Natural killer cell treated with Interleukin-12 subunit alpha and Interleukin-12 subunit beta and Interleukin-15 and Interleukin-18, amount 100 ng/mL, for 72 hours (primary cell): ENCODE results near the gene ICOSLG. TPM values are rescaled to one million over a fixed set of nuclear protein-coding genes. Genes with fewer than 3 reads are reported as not detected.
"Not testable (repeated sequence)": the region's sequence is repeated elsewhere in the genome, so short reads cannot be mapped to it uniquely, and the experiment has no call there.

Source experiments
- ATAC-seq, 2 donors: fragments of 150-1000 bp; cut with Tn5 transposase in 1 of 2; sonication (Bioruptor Pico), chemical (Tn5 transposase) in 1 of 2; 2 replicates each; pipeline ENCODE4 v1.10.0; 2021
- DNase-seq: peaks from one replicate; pipeline ENCODE4 v3.0.0; 2022; ENCODE audit warnings: low spot score
- H3K27ac Mint-ChIP-seq, 2 donors: 1 replicate in 1 of 2; 2 replicates in 1 of 2; pipeline ENCODE4 v1.8.0; 2022; ENCODE audit warnings: mixed read lengths in 2 of 2, mild to moderate bottlenecking in 1 of 2, moderate library complexity in 1 of 2
- H3K27me3 Mint-ChIP-seq, 2 donors: 1 replicate in 1 of 2; 2 replicates in 1 of 2; pipeline ENCODE4 v1.8.0; 2022; ENCODE audit warnings: mixed read lengths in 2 of 2
- H3K36me3 Mint-ChIP-seq: one replicate; pipeline ENCODE4 v1.8.0; 2022; ENCODE audit warnings: mixed read lengths
- H3K4me1 Mint-ChIP-seq, 2 donors: 1 replicate in 1 of 2; 2 replicates in 1 of 2; pipeline ENCODE4 v1.8.0; 2022; ENCODE audit warnings: low read depth in 2 of 2, mixed read lengths in 2 of 2, mild to moderate bottlenecking in 1 of 2
- H3K4me3 Mint-ChIP-seq: one replicate; pipeline ENCODE4 v1.8.0; 2022; ENCODE audit warnings: mixed read lengths
- H3K9me3 Mint-ChIP-seq: 2 replicates; pipeline ENCODE4 v1.8.0; 2022; ENCODE audit warnings: mixed read lengths
- total RNA-seq, 2 donors: library from RNA; stranded (reverse); gene quantifications; one replicate each; pipeline ENCODE4 v1.2.3, GENCODE V29; 2022

The ICOSLG gene
- total RNA-seq, 2 donors from 2014 or later, result 0.24 to 0.56 TPM

DNA sequence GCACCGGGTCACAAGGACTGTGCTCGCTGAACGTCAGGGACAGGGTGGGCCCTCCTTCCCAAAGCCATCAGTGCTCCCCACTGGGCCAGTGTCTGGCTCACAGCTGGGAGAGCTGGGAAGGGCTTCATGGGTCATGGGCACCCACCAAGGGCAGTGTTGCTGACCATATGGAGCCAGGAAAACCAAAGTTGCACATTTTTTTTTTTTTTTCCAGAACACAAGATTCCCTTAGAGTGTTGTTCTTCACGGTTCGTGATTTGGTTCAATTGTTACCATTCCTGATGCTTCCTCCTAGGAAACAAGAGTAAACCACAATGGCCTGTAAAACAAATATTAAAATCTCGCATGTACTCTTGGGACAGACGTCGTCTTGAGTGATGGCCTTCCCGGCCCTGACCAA lies 45.9 kb downstream of the ICOSLG start:
- not testable (repeated sequence) for H3K4me3 Mint-ChIP-seq, H3K36me3 Mint-ChIP-seq

DNA sequence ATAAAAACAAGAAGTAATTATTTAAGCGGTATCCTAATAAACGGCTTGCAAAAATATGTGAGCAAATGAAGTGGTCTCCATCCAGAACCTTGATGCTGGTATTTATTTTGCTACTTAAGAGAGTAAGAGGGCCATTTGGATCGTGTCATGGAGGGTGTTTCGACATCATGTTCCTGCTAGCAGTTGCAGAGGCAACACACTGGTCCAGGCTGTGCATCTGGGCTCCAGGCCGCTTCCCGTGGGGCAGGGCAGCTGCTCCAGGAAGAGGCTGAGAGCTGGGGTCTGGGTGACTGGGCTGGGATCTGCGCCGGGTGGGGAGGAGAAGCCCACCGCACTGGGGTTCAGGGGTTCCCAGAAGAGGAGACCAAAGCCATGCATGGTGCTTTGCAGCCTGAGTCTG lies 46.3 kb downstream of the ICOSLG start:
- H3K36me3 Mint-ChIP-seq, H3K4me3 Mint-ChIP-seq, H3K27ac Mint-ChIP-seq, ATAC-seq, DNase-seq, H3K4me1 Mint-ChIP-seq, H3K27me3 Mint-ChIP-seq, H3K9me3 Mint-ChIP-seq: not testable (repeated sequence)

More for the DNA sequence above, 45.9 kb downstream of the ICOSLG start:
- H3K9me3 Mint-ChIP-seq, DNase-seq, ATAC-seq, H3K27me3 Mint-ChIP-seq, H3K27ac Mint-ChIP-seq, H3K4me1 Mint-ChIP-seq: not testable (repeated sequence)

GRCh38 chr21:44193108-44193507 lies 47.6 kb downstream of the ICOSLG start:
- not testable (repeated sequence) for DNase-seq, H3K4me3 Mint-ChIP-seq, ATAC-seq, H3K4me1 Mint-ChIP-seq, H3K27me3 Mint-ChIP-seq, H3K27ac Mint-ChIP-seq, H3K9me3 Mint-ChIP-seq, H3K36me3 Mint-ChIP-seq

GRCh38 chr21:44190349-44191271 lies 50.1 kb downstream of the ICOSLG start:
- H3K27ac Mint-ChIP-seq, result not testable (repeated sequence)

DNA sequence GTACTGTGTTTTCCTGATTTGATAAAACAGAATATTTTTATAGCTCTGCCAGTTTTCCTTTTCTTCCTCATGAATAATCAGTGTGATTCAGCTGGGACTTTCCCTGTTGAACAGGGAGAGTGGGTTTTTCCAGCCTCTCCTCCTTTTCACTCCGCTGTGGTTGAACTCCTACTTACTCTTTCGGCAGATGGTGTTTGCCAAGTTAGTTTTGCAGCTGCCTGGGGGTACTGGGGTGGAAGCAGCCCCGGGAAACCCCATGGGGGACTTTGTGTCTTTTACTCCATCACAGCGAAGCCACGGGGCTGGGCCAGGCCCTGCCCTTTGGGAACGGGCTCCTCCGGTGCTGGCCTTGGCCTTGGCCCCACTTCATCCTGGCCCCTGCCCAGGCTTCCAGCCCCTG lies 55.9 kb downstream of the ICOSLG start:
- H3K27me3 Mint-ChIP-seq, H3K4me1 Mint-ChIP-seq, H3K4me3 Mint-ChIP-seq, DNase-seq, H3K36me3 Mint-ChIP-seq, ATAC-seq, H3K9me3 Mint-ChIP-seq, H3K27ac Mint-ChIP-seq: not testable (repeated sequence)

More at GRCh38 chr21:44190349-44191271, 50.1 kb downstream of the ICOSLG start:
- H3K4me3 Mint-ChIP-seq, DNase-seq, ATAC-seq, H3K4me1 Mint-ChIP-seq, H3K36me3 Mint-ChIP-seq, H3K27me3 Mint-ChIP-seq, H3K9me3 Mint-ChIP-seq: not testable (repeated sequence)

GRCh38 chr21:44182202-44182601 lies 58.5 kb downstream of the ICOSLG start:
- not testable (repeated sequence) for H3K27me3 Mint-ChIP-seq, H3K4me3 Mint-ChIP-seq, H3K36me3 Mint-ChIP-seq

DNA sequence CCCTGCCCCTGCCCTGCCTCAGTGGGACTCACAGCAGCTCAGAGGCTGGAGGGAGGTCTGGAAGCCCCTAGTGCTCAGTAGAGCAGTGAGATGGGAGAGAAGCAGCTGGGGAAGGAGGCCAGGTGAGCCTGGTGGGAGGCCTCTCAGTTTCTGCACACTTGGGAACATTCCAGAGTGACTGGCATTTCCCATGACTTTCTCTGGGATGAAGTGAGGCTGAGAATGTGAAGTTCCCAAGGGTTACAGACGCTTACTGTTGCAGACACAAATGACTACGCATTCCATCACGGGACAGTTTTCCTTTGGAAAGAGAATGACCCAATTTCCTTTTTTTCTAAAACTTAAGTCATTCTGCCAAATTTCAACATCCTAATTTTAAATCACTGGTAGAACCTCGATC lies 59.2 kb downstream of the ICOSLG start:
- not testable (repeated sequence) for H3K27me3 Mint-ChIP-seq, DNase-seq, H3K36me3 Mint-ChIP-seq, H3K27ac Mint-ChIP-seq, H3K4me3 Mint-ChIP-seq, H3K9me3 Mint-ChIP-seq, ATAC-seq, H3K4me1 Mint-ChIP-seq

More at GRCh38 chr21:44182202-44182601, 58.5 kb downstream of the ICOSLG start:
- not testable (repeated sequence) for H3K9me3 Mint-ChIP-seq, H3K4me1 Mint-ChIP-seq, DNase-seq, H3K27ac Mint-ChIP-seq, ATAC-seq

- not testable (repeated sequence) for ATAC-seq, H3K4me3 Mint-ChIP-seq, H3K4me1 Mint-ChIP-seq, H3K9me3 Mint-ChIP-seq, H3K27me3 Mint-ChIP-seq, H3K27ac Mint-ChIP-seq, H3K36me3 Mint-ChIP-seq, DNase-seq
These were observed 64.6 kb downstream of the ICOSLG start for GRCh38 chr21:44176127-44176526.

GRCh38 chr21:44175189-44175588 lies 65.6 kb downstream of the ICOSLG start:
- not testable (repeated sequence) for H3K36me3 Mint-ChIP-seq, DNase-seq, H3K9me3 Mint-ChIP-seq, H3K4me1 Mint-ChIP-seq, ATAC-seq, H3K4me3 Mint-ChIP-seq, H3K27ac Mint-ChIP-seq, H3K27me3 Mint-ChIP-seq

Other genes with a start within 250 kb of the ICOSLG start
- gene TRAPPC10, start 228.6 kb downstream of the ICOSLG start, total RNA-seq, result 100 to 1,000 TPM in 1 of 2 donors, 10 to 100 TPM in 1; 90.3 to 148 TPM
- 10 to 100 TPM; 31.4 to 69.6 TPM for gene PWP2, start 133.5 kb downstream of the ICOSLG start, total RNA-seq
- gene GATD3, start 107.3 kb downstream of the ICOSLG start, total RNA-seq, result 10 to 100 TPM; 15.9 to 40.4 TPM
- gene DNMT3L, start 21.0 kb upstream of the ICOSLG start, total RNA-seq, result not detected
- gene AIRE, start 44.9 kb upstream of the ICOSLG start, total RNA-seq, result not detected
- 100 to 1,000 TPM; 134 to 139 TPM for gene PFKL, start 59.1 kb upstream of the ICOSLG start, total RNA-seq
- gene CFAP410, start 98.4 kb upstream of the ICOSLG start, total RNA-seq, result 10 to 100 TPM; 19.6 to 28.4 TPM
- gene TRPM2, start 112.7 kb upstream of the ICOSLG start, total RNA-seq, result 10 to 100 TPM; 14.7 to 15.8 TPM
- gene LRRC3, start 214.6 kb upstream of the ICOSLG start, total RNA-seq, result under 1 TPM; 0.45 to 0.88 TPM